IPS-11a (cell line): Measurements from ENCODE around the gene H2BK1.

ENCODE experiments used
- H3K4me3 ChIP-seq: one replicate; pipeline ENCODE4 v1.5.1; 2013; ENCODE audit warnings: low read depth, low read length, control low read depth

Gene H2BK1

GRCh38 chr7:151179946-151180345, 30.3 kb downstream of the H2BK1 start:
- H3K4me3 ChIP-seq, result no peak overlapping the region

- H3K4me3 ChIP-seq, result no peak overlapping the region
These were observed 30.9 kb downstream of the H2BK1 start for GRCh38 chr7:151179287-151179860.

DNA sequence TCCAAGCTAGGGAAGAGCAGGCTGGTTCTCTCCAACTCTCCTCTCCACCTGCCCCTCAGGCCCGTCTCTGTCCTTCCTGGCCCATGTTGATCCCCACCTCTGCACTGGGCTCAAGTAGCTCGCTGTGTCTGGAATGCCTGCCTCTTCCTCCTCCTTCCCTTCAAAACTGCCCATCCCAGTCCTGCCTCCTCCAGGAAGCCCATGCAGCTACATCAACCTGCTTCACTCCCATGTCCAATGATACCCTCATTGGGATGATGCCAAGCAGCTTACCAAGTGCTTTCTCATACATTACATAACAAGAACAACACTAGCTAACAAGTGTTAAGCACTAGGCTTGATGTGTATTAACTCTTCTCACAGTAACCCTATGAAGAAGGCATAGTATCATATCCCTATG, 31.5 kb downstream of the H2BK1 start:
- H3K4me3 ChIP-seq, result no peak overlapping the region

GRCh38 chr7:151178236-151178635, 32.1 kb downstream of the H2BK1 start:
- H3K4me3 ChIP-seq, result no peak overlapping the region

DNA sequence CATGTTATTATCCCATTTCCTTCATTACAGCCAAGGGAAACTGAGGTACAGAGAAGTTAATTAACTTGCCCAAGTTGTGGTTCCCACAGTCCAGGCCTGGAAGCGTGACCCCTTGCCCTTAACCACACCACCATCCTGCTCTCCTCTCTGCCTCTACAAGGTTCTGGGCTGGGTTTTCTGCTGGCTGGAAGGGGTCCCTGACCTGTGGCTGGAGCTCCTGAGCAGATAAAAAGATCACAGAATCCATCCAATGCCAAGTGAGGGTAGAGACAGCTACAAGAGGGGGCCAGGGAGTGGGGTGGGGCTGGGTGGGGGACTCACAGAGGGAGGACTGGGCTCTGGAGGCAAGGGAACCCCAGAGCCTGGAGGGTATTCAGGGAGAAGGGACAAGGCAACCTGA, 33.0 kb downstream of the H2BK1 start:
- no peak overlapping the region for H3K4me3 ChIP-seq

DNA sequence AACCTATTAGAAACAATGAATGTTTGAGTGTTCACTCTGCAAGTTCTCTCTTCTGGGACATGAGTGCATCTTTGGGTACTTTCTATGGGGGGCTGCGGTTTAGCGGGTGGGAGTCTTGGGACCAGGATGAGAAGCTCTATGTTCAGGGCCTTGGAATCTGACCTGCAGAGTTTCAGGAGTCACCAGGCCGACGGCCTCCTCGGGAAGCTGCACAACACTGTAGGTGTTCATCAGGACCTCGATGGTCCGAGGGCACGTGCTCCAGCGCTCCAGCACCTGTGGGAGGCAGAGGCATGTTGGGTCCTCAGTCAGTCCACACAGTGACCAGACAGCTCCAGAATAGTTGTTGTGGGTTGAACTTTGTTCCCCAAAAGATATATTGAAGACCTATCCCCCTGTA, 33.9 kb downstream of the H2BK1 start:
- no peak overlapping the region for H3K4me3 ChIP-seq

DNA sequence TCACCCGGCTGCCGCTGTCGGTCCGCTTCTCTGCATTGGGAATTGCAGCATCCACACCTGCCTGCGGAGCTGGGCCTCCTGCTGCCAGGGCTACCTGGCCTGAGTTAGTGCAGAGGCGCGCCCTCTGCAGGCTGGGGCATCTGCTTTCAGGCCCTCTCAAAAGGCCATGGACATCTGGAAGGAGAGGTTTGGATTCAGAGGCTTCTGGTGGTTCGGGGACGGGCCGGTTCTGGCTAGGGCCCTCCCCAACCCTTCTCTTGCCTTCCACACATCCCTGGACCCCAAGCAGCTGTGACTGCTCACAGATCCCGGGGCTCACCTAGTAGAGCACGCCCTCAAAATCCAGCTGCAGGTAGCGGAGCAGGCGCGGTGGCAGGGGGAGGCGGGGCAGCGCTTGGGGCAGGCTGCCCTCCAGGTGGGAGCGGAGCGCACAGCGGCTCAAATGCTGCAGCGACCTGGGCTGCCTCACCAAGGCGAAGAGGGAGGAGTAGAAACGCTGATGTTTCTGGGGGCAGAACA, 34.4 kb downstream of the H2BK1 start:
- H3K4me3 ChIP-seq, result no peak overlapping the region

- H3K4me3 ChIP-seq, result no peak overlapping the region
These were observed 35.1 kb downstream of the H2BK1 start for GRCh38 chr7:151175047-151175792.

DNA sequence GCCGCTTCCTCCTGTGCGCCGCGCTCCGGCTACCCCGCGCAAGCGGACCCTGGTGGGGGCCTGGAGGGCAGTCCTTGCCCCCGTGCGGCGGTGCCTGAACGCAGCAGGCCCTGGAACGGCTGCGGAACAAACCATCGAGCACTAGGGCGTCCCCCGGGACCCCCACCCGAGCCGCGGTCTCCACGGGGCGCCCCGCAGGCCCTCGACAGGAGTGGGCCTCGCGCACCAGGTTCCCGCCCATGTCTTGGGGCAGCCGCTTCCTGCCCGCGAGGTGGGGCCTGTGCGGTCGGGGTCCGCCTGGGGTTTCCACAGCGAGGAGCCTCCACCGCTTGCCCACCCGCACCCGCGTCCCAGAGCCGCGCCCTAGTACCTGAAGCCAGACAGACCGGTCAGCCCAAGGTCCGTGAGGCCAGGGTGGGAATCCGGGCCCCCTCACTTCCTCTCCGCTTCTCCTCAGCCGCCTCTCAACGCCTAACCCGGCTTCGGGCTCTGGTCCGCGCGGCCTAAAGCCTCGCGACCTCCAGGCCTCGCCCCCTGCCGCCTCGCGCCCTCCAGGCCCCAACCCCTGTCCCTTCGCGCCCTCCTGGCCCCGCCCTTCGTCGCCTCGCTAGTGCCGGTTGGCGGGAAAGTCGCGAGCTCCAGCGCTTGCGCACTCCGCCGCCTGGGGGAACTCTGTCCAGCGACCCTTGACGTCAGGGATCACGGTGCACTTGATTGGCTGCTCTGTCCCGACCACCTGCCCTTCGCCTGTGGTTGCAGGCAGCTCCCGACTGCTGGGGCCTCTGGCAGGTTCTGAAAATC, 35.8 kb downstream of the H2BK1 start:
- no peak overlapping the region for H3K4me3 ChIP-seq

DNA sequence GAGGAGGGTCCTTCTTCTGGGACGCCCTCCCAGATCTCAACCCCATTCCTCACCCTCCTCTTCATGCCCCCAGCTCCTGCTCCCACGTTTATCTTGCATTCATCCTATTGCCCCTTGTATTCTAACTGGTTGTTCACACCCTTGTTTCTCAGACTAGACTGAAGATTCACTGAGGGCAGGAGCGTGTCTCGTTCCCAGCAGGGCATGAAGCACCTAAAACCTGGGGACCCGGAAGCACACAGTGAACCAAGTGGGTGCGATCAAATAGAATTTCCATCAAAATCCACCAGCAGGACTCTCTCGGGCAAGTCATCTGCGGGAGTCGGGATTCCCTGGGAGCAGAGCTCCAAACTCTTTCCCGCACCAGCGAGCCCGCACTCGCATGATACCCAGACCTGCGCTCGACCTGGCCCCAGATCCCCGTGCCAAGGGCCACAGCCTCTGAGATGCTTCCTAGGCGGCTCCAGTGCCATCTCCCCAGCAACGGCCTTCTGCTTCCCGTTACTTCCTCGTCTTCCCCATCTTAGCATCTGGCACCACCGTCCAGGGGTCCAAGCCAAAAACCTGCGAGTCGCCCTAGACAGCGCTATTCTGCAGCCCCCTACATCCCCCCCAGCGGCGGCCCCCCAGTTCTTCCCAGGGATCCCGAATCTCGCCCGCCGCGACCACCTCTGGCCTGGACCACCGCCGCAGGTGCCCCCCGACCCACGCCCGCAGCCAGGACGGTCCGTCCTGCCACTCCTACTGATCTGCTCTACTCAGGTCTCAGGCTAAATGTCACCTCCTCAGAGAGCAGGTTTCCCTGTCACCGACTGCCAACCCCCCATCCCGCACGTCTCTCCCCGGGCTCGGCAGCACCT, 36.7 kb downstream of the H2BK1 start:
- no peak overlapping the region for H3K4me3 ChIP-seq

- H3K4me3 ChIP-seq, result no peak overlapping the region
These were observed 37.8 kb downstream of the H2BK1 start for GRCh38 chr7:151172273-151173141.

DNA sequence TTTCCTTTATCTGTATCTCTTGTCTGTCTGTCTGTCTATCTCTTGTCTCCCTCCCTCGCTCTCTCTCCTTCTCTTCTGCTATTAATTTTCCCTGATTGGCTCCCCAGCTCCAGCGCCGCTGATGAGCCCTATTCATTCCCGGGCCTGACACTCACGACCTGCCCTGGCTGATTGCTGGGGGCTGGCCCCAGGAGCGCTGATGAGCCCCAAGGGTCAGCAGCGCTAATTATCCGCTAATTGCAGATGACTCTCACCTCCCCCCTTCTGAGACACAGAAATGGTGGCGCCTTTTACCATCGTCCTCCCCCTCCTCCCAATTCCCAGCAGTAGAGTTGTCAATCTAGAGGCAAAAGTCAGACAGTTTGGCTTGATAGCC, 41.5 kb downstream of the H2BK1 start:
- H3K4me3 ChIP-seq, result no peak overlapping the region

DNA sequence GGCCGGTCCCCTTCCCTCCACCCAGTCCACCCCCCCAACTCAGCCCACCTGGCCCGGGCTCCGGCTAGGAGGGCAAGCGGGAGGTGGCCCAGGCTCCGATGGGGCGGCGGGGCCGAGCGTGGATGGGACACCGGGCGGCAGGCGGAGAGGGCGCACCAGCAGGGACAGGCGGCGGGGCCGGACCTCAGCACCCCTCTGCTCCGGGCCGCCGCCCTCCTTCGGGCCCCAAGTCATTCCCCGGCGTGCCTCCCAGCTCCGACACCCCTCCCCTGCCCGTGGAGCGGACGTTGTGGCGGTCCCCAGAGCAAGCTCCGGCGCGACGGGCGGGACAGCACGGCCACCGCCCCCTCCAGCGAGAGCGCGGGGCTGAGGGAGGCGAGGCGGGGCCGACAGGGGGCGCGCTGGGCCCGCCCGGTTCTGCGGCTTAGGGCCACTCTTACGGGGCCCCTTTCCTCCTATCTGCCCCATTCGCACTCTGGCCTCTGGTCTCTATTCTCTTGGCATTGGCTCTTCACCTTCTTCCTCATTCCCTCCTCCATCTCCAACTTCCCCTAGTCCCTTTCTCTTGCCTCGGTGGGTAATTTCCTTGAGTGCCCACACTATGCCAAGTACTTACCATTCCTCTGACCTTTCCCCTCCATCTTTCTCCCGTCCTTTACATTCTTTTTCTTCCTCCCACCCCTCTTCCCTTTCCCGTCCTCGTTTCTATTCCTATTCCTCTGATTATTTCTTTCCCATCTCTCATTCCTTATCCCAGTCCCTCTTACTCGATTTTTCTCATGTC, 42.1 kb downstream of the H2BK1 start:
- peak overlapping the region; percentile 43 for H3K4me3 ChIP-seq

DNA sequence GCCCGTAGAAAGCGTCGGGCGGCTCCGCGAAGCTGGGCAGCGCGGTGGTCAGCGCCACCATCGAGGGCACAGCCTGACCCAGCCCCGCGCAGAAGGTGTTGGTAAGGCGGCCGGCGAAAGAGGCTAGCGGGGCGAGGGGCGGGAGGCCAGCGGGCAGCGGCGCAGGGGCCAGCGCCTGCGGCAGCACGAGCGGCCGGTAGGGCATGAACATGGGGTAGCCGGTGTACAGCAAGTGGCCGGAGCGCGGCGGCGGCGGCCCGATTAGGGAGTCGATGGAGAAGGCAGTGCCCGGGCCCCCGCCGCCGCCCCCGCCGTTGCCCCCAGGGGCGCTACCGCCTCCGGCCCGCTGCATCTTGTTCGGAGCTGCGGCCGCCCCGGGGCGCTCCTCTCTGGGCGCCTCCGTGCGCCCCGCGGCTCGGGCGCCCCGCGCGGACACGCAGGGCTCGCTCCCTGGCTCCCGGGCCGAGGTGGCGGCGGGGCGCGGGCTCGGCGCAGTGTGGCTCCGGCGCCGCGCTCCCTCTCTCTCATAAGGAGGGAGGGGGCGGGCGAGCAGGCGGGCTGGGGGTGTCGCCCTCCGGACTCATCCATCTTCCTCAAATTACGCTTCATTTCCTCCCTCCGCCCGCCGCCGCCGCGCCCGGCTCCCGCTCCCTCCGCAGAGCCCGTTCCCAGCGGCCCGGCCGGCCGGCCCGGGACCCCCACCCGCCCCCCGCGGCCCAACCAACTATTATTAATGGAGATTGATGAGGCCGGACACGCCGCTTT, 42.9 kb downstream of the H2BK1 start, which contains the start of gene GBX1:
TSS of gene GBX1 (minus strand) at position 498 of the 765 bp plus-strand sequence. CDS start at position 352, 146 bp downstream.
- peak within 1 kb of the TSS; percentile 43 for H3K4me3 ChIP-seq

GRCh38 chr7:151166629-151167196, 43.6 kb downstream of the H2BK1 start:
- peak overlapping the region; percentile 4 for H3K4me3 ChIP-seq

DNA sequence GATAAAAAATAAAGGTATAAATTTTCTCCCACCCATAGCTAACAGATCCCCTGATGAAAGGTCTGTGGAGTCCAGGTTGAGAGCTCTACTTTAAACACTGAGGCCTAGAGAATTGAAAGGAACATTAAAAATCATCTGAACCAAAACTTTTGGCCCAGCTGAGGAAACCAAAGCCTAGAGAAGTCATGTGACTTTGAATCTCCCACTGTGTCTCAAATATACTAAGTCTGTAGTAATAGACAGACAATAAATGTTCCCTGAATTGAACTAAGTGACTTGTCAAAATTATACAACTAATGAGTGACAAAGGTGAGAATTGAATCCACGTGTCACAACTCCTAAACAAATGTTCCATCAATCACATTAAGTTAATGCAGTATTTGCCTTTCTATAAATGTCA, 48.5 kb downstream of the H2BK1 start:
- H3K4me3 ChIP-seq, result no peak overlapping the region
